ENCODE results near the gene SMIM8.
"Not testable (repeated sequence)": the region's sequence is repeated elsewhere in the genome, so short reads cannot be mapped to it uniquely, and the experiment has no call there.

SMIM8 gene

GRCh38 chr6:87315071-87315470 lies 7.3 kb upstream of the SMIM8 start:
- no peaks in the 10 kb centered on the region for H3K27me3 ChIP-seq
- TF ChIP-seq CTCF (IDR thresholded peaks at IDR 0.05) = no peak
- H3K27ac ChIP-seq = no peak overlapping the region
- H3K4me3 ChIP-seq = no peak overlapping the region
- intact Hi-C loops (cut with DNase I; ENCODE audit: low total_unique reads) = loop anchor here (10.0 kb wide), 1 partner anchor 160 kb away; the partner anchor contains the start of gene SLC35A1
- H3K36me3 ChIP-seq = no peaks in the 10 kb centered on the region
- DNase-seq = no peak
- H3K4me1 ChIP-seq = no peaks in the 10 kb centered on the region
- no peaks in the 10 kb centered on the region for H3K9me3 ChIP-seq

- TF ChIP-seq CTCF (IDR thresholded peaks at IDR 0.05) = no peak
- H3K4me1 ChIP-seq = peaks cover 0 to 11% (median 2%) of the 10 kb centered on the region in 4 donors
- no peaks in the 10 kb centered on the region for H3K36me3 ChIP-seq
These were observed 3.0 kb upstream of the SMIM8 start for GRCh38 chr6:87319271-87319987.

GRCh38 chr6:87323880-87324279 lies 1.5 kb downstream of the SMIM8 start:
- H3K9me3 ChIP-seq; DNase-seq; H3K27me3 ChIP-seq; H3K36me3 ChIP-seq; intact Hi-C loops (cut with DNase I; ENCODE audit: low total_unique reads); H3K27ac ChIP-seq; H3K4me3 ChIP-seq: not testable (repeated sequence)
- H3K4me1 ChIP-seq = peaks cover 0 to 11% (median 2%) of the 10 kb centered on the region in 4 donors

More at GRCh38 chr6:87319271-87319987, 3.0 kb upstream of the SMIM8 start:
- Histone ChIP-seq H3K27me3 (no peaks in the 10 kb centered on the region), H3K9me3 (no peaks in the 10 kb centered on the region), H3K4me3 (no peak overlapping the region), H3K27ac (no peak overlapping the region)
- intact Hi-C loops (cut with DNase I; ENCODE audit: low total_unique reads) = loop anchor here (10.0 kb wide), 1 partner anchor 155 kb away; the partner anchor contains the start of gene SLC35A1
- DNase-seq = no peak

GRCh38 chr6:87330961-87331360 lies 8.6 kb downstream of the SMIM8 start:
- intact Hi-C loops (cut with DNase I; ENCODE audit: low total_unique reads) = no loop called here
- Histone ChIP-seq H3K36me3 (no peaks in the 10 kb centered on the region), H3K27me3 (no peaks in the 10 kb centered on the region), H3K4me3 (no peak overlapping the region), H3K27ac (no peak overlapping the region), H3K4me1 (peaks cover 0 to 16% (median 0%) of the 10 kb centered on the region in 4 donors), H3K9me3 (no peaks in the 10 kb centered on the region)
- no peak for DNase-seq
- TF ChIP-seq CTCF (IDR thresholded peaks at IDR 0.05) = no peak

GRCh38 chr6:87333033-87333432 lies 10.6 kb downstream of the SMIM8 start:
- TF ChIP-seq CTCF (IDR thresholded peaks at IDR 0.05) = no peak
- Histone ChIP-seq H3K9me3 (no peaks in the 10 kb centered on the region), H3K36me3 (no peaks in the 10 kb centered on the region), H3K27ac (no peak overlapping the region), H3K4me3 (no peak overlapping the region), H3K4me1 (peaks cover 0 to 16% (median 0%) of the 10 kb centered on the region in 4 donors), H3K27me3 (no peaks in the 10 kb centered on the region)
- no peak for DNase-seq
- intact Hi-C loops (cut with DNase I; ENCODE audit: low total_unique reads) = no loop called here

- Histone ChIP-seq H3K9me3 (no peaks in the 10 kb centered on the region), H3K4me3 (no peak overlapping the region), H3K4me1 (peaks cover 0 to 16% (median 0%) of the 10 kb centered on the region in 4 donors), H3K36me3 (no peaks in the 10 kb centered on the region), H3K27me3 (no peaks in the 10 kb centered on the region), H3K27ac (no peak overlapping the region)
- DNase-seq = no peak
- no peak for TF ChIP-seq CTCF (IDR thresholded peaks at IDR 0.05)
- intact Hi-C loops (cut with DNase I; ENCODE audit: low total_unique reads) = no loop called here
These were observed 11.3 kb downstream of the SMIM8 start for GRCh38 chr6:87333591-87334181.
